GM18873 (cell line): Measurements from ENCODE around the gene HHIP.
"Not testable (repeated sequence)": the region's sequence is repeated elsewhere in the genome, so short reads cannot be mapped to it uniquely, and the experiment has no call there.

Experiments used
- ATAC-seq: cut with Tn5 transposase; IDR thresholded peaks from one replicate; pipeline ENCODE4 v1.9.1; 2021; ENCODE audit warnings: mild to moderate bottlenecking, moderate library complexity, moderate number of reproducible peaks; ENCODE audit not compliant: unreplicated experiment, low FRiP score

Gene HHIP

DNA sequence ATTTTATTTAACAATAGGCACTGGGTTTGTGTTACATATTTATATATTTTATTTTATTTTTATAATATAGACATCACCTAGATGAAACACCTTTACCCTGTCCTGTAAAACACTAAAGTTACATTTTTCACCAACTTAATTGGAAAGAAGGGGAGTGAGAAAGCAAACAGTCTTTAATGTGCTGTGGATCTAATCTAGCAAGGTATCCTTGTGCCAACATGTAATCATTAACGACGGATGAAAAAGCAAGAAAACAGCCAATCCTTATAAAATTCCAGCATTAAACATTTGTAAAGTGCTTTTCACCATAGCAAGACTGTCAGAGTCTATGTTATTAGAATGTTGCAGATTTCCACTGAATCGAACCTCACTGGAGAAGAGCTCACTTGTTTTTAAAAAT, 92.7 kb downstream of the HHIP start:
- ATAC-seq, result no peak

GRCh38 chr4:144739511-144740033, 93.6 kb downstream of the HHIP start:
- no peak for ATAC-seq

DNA sequence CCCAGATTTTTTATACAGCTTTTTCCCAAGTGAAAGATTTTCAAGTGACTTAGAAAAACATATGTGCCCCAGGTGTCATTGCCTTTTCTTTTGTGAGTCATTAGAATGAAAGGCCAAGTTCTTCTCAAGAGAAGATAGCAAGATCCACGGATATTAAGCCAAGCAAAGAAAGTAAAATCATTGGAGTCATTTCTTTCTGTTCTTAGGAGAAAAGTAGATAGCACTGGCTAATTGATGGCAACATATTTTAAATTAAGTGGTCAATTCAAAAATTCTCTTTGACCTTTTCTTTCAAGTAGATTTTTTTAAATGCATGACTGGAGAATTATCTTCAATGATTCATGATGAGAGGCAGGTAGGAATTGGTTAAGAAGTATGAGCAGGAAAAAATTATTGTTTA, 94.4 kb downstream of the HHIP start:
- no peak for ATAC-seq

DNA sequence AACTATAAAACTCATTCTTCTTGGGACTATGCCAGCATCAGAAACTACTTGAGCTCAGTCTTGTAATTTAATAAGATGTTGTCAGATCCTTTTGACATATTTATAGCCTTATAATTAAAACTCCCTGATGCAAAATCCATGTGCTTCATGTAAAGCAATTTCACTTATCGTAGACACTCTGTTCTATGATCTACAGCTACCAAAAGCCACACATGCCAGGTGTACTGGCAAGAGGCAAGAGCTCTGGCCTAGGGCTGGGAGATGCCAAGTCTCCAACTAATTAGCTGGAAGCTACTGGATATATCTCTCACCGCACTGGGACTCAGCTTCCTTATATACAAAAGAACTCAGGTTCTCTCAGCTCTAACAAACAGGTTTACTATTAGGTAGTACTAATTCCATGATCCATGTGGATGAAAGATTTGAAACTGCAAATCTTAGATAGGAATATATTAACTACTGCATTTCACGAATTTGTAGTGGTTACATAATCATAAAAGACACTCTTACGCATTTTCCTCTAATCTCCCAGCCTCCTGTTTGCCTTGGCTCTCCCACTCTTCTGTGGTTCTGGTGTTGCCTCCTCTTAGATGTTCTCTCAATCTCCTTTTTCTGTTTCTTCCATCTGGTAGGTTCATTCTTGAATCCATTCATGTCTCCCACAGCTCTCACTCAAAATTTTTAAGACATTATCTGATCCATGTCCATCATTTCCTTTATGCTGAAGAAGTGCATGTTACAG, 103.0 kb downstream of the HHIP start:
- no peak for ATAC-seq

DNA sequence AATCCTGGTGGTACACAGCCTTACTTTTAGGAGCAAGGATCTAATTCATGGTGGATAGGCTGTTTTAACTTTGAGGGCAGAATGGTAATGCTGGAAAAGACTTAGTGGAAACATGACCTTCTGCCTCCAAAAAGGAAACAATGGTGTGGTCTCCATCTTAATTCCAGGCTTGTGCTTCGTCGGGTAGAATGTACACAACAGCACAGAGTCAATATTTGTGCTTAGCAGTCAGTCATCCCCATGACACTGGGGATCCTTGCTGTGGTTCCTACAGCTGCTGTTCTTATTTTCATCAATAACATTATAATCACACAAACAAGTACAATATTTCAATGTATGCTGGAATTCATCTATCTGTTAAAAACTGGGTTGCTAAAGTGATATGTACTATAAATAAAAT, 104.4 kb downstream of the HHIP start:
- ATAC-seq, result no peak

DNA sequence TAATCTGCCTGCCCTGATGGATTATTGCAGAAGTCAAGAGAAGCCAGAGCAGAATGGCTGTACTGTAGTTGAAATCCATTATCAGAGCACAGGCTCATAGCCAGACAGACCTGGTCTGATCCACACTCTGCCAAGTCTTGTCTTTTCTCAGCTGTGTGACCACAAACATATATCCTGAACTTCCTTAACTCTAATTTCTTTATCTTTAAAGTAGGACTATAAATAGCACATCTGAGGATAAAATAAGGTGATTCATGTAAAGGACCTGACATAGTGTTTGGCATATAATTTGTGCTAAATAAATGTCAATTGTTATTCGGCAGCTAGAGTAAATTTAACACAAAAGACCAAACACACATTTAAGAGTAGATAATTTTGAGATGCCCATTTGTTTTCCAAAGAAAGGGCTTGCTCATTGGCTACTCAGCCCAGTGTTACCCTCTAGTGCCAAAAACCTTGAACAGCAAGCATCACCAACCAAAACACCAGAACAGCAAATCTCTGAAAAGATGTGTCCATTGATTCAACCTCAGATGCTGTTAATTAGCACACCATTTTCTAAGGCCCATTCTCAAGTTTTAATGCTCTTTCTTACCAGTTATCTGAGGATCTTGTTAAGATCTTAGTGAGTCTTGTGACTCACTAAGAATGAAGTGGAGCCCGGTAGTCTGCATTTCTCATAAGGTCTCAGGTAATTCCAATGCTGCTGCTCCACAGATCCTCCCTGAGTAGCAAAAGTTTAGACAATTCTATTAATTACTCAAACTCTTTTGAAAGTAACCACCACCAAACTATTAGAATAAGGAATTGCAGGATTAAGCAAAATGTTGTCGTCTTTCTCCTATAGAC, 108.8 kb downstream of the HHIP start:
- no peak for ATAC-seq

- ATAC-seq, result no peak
These were observed 112.0 kb downstream of the HHIP start for GRCh38 chr4:144757969-144758368.

GRCh38 chr4:144768809-144769208, 122.9 kb downstream of the HHIP start:
- ATAC-seq, result not testable (repeated sequence)

DNA sequence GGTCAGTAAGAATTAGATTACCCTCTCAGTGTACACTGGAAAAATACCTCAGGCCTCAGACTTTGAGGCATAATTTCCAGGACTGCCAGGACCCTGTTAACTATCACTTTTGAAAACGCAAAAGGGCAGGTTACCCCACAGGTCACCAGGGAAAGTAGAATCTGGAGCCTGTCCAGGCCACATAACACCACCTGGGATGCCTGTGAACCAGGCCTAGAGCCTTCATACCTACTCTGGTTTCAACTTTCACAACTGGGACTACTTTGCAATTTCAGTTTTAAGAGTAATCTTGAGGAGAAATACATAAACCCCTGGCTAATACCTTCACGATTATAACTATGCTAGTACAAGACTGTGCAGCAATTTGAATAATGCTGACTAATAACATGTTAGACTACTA, 132.4 kb downstream of the HHIP start:
- ATAC-seq, result no peak

DNA sequence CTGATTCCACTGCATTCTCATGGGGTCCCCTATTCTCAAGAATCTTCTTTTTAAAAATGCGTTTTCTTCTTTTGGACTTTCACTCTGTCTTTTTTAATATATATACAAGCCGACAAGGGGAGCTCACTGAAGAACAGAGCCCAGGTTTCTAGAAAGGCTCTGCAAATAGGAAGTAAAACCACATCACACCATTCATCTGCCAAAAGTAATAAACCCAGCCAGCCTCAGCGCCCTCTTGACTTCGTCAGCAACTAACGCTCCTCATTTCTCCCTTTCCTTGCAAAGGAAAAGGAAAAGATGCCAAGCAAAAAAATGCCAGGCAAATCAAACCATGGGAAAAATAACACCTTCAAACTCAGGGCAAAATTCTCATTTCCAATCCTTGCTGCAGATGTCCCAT, 136.4 kb downstream of the HHIP start:
- no peak for ATAC-seq

DNA sequence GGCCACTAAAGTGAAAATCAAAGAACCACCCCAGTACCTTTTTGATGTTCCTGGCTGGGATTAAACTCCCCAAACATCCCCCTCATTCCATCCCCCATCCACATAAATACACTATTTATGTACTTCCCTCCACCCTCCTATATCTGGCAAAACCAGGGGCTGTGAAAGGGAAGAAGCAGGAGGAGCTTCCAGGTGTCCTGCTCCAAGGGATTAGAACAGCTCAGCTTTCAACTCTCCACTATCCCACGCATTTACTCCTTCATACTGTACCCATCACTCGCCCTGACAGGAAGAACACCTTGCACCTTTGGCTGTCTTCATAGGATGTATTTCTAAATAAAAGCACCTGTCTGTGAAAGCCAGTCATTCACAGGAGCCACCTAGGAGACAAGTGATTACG, 140.0 kb downstream of the HHIP start:
- no peak for ATAC-seq

DNA sequence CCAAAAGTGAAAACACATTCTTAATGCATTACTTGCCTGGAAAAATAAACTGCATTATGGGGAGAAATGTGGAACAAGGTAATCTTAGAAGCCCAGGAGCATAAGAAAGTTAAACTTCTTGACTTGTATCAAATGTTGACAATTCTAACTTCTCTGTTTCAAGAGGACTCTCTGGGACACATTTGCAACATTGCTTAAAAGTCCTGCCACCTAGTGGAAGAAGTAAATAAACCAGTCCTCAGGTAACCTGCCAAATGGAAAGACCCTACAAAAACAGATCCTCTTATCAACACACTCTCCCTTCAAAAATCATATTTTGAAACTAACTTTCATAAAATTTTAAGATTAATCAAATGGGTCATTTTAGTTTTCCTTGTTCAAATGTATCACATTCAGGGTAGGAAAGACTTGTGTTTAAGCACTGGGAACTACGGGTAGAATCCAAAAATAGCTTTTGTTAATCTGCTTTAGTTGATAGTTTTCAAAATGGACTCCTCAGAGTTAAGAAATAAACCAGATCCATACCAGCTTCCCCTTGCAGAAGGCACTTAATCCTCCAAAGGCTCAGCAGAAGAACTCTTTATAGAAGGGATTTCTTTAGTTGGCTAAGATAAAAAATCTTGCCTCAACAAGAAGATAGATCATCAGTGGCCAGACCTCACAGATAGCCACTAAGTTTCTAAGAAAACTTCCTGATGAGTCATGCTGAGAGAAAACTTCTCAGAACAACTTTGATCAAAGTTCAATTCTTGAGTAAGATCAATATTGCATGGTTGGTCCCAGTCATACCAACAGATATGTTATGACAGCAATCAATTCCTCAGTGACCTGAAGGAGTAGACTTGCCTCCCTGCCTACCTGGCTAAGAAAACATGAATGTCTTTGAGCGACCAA, 141.7 kb downstream of the HHIP start:
- no peak for ATAC-seq

GRCh38 chr4:144788469-144788868, 142.5 kb downstream of the HHIP start:
- ATAC-seq, result no peak

DNA sequence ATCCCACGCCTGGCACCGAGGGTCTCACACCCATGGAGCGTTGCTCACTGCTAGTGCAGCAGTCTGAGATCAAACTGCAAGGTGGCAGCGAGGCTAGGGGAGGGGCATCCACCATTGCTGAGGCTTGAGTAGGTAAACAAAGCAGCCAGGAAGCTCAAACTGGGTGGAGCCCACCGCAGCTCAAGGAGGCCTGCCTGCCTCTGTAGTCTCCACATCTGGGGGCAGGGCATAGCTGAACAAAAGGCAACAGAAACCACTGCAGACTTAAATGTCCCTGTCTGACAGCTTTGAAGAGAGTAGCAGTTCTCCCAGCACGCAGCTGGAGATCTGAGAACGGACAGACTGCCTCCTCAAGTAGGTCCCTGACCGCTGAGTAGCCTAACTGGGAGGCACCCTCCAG, 146.0 kb downstream of the HHIP start:
- not testable (repeated sequence) for ATAC-seq
